GM12864 (cell line): ENCODE measurements around the gene SLC44A5.

ENCODE experiments used
- DNase-seq: peaks from one replicate; pipeline ENCODE4 v3.0.0-alpha.2; 2011; ENCODE audit warnings: low read depth
- H3K4me3 ChIP-seq: 2 replicates; pipeline ENCODE4 v1.5.1; 2011; ENCODE audit warnings: mild to moderate bottlenecking, low read depth, low read length, control low read depth
- TF ChIP-seq, protein P1 (sequence below): IDR thresholded peaks from 2 replicates; pipeline ENCODE4 v1.5.1; 2011; ENCODE audit warnings: low read depth, mild to moderate bottlenecking, moderate library complexity, low read length, control low read depth, inconsistent platforms; ENCODE audit errors: missing control alignments

The SLC44A5 gene

DNA sequence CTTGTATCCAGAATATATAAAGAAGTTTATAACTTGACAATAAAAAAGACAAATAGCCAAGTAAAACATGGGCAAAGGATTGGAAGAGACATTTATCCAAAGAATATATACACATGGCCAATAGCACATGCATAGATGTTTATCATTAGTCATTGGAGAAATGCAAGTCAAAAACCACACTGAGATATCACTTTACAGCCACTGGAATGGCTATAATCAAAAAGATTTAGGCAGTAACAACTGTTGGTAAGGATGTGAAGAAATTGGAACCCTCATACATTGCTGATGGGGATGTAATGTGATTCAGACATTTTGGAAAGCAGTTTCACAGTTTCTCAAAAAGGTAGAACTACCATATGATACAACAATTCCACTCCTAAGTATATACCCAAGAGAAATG lies 51.1 kb downstream of the SLC44A5 start:
- no peak for DNase-seq
- TF ChIP-seq, protein P1, sequence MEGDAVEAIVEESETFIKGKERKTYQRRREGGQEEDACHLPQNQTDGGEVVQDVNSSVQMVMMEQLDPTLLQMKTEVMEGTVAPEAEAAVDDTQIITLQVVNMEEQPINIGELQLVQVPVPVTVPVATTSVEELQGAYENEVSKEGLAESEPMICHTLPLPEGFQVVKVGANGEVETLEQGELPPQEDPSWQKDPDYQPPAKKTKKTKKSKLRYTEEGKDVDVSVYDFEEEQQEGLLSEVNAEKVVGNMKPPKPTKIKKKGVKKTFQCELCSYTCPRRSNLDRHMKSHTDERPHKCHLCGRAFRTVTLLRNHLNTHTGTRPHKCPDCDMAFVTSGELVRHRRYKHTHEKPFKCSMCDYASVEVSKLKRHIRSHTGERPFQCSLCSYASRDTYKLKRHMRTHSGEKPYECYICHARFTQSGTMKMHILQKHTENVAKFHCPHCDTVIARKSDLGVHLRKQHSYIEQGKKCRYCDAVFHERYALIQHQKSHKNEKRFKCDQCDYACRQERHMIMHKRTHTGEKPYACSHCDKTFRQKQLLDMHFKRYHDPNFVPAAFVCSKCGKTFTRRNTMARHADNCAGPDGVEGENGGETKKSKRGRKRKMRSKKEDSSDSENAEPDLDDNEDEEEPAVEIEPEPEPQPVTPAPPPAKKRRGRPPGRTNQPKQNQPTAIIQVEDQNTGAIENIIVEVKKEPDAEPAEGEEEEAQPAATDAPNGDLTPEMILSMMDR = no peak
- H3K4me3 ChIP-seq = no peak overlapping the region

DNA sequence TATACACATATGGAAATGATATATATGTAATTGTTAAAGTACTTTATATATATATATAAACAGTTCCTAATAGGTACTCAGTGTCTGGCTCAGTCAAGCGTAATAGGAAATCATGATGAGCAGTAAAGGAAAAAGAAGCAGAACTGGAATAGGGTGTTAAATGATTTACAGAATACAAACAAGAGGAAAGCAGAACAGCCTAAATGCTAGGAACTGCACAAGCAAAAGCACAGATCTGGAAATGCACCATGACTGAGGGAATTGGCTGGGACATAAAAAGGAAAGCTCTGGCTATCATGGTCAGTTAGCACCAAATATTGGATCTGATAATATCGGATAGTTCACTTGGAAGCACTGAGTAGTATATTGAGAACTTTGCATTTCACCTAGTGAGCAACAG lies 51.8 kb downstream of the SLC44A5 start:
- H3K4me3 ChIP-seq = no peak overlapping the region
- DNase-seq = no peak
- TF ChIP-seq, protein P1 = no peak

DNA sequence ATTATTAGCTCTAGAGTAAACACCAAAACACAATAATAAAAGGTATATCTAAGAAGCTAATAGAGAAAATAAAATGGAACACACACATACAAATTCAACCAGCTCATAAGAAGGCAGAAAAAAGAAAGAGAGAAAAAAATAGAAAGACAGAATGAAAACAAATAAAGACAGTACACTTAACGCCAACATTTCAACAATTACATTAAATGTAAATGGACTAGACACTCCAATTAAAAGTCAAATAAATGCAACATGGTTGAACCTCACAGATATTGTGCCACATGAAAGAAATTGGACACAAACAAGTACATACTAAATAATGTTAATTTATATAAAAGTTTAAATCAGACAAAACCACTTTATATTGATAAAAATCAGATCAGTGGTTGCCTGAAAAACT lies 56.0 kb downstream of the SLC44A5 start:
- TF ChIP-seq, protein P1 = no peak
- no peak for DNase-seq
- no peak overlapping the region for H3K4me3 ChIP-seq

DNA sequence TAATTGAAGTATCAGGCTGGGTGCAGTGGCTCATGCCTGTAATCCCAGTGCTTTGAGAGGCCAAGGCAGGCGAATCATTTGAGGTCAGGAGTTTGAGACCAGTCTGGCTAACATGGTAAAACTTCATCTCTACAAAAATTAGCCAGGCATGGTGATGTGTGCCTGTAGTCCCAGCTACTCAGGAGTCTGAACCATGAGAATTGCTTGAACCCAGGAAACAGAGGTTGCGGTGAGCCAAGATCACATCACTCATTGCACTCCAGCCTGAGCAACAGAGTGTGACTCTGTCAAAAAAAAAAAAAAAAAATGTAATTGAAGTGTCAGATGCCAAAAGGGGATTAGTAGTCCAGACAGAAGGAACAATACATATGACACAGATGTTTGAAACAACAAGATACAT lies 56.7 kb downstream of the SLC44A5 start:
- TF ChIP-seq, protein P1 = no peak
- H3K4me3 ChIP-seq = no peak overlapping the region
- DNase-seq = no peak

DNA sequence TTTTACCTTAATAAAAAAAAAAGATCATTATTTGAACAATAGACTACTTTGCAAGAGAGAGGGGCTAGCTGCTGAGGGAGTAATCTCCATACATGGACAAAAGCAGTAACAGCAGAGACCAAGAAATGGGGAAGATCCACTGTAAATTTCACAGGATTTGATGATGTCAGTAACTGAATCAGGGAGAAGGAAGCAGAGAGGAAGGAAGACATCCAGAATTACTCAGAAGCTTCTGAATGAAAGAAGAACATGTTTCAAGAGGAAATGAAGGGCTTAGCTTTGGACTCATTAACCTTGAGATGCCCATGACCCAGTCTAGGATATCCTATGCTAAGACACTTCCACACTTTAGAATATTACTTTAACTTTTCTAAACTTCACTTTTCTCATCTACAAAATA lies 60.4 kb downstream of the SLC44A5 start:
- no peak overlapping the region for H3K4me3 ChIP-seq
- TF ChIP-seq, protein P1 = no peak
- DNase-seq = no peak

DNA sequence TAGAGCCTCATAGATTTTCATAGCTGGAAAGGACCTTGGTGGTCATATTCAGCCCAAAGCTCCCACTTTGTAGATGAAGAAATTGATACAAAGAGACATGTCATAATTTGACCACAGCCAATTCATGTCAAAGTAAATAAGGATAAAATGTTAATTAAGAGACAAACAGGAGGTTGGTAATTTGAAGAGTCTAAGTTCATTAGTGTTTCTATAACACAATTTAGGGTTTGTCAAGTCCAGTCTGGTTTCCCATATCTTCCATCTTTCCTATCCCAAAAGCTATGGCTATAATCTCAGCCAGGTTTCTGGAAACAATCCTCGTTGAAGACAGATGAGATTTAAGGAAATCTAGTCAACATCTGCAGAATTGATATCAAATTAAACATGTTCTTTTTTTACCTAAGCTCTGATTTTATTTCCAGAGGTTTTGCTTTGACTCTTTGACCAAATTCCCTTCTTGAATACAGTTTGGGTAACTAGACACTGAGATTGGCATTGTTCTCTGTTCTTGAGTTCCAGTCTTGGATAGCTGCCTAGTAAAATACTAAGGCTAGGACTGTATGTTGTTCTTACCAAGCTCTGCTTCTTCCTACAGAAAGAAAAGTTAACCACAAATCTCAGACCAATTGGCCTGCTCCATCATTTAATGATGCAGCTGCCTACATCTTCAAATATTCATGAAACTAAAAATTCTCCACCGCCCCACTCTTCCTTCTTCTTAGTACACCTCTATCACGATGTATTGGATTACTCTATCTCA lies 62.0 kb downstream of the SLC44A5 start:
- no peak overlapping the region for H3K4me3 ChIP-seq
- TF ChIP-seq, protein P1 = no peak
- no peak for DNase-seq

DNA sequence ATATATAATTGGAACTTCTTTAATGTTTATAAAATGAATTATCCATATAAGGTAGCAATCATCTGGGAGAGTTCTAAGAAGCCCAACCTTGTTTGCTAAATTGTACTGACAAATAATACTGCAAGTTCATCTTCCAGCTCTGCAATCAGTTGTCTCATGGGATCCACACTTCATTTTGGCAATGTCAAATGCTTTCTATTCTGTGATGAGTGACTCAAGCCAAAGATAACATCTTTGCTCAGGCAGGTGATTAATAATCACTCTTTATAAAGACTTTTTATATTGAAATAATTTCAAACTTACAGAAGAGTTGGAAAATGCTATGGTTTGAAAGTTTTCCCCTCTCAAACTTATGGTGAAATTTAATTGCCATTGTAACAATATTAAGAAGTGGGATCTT lies 67.2 kb downstream of the SLC44A5 start:
- TF ChIP-seq, protein P1 = no peak
- no peak overlapping the region for H3K4me3 ChIP-seq
- DNase-seq = no peak
